ENCODE data around the gene USP20. TPM values are rescaled to one million over a fixed set of nuclear protein-coding genes. Genes with fewer than 3 reads are reported as not detected.

USP20 gene
- total RNA-seq, 1 donor from 2014 or later, result 7.5 TPM

- DNase-seq (ENCODE audit: low read depth, low spot score), result no peak
These were observed 18.4 kb downstream of the USP20 start for GRCh38 chr9:129853614-129854013.

DNA sequence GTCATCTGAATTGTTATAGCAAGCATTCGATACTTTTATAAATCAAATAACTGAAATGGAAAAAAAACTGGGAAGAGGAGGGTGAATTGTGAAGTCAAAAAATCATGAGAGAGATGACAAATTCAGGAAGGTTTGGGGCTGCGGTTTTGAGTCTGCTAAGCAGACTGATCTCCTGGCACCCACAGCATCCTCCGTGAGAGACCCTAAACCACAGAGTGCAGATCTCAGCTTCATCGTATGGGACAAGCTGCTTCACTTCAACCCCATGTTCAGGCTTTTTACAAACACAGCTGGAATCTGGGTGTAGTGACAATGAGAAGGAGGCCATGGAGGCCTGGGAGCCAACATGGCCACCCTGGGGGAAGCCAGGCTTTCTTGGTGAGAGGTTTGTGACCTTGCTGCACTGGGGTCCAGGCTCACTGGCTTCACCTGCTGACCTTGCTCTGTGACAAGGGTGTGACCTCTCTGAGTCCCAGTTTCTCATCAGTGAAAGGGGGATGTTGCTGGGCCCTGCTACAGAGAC, 19.4 kb downstream of the USP20 start:
- DNase-seq (ENCODE audit: low read depth, low spot score), result no peak

GRCh38 chr9:129857207-129857606, 21.9 kb downstream of the USP20 start:
- DNase-seq (ENCODE audit: low read depth, low spot score), result no peak

DNA sequence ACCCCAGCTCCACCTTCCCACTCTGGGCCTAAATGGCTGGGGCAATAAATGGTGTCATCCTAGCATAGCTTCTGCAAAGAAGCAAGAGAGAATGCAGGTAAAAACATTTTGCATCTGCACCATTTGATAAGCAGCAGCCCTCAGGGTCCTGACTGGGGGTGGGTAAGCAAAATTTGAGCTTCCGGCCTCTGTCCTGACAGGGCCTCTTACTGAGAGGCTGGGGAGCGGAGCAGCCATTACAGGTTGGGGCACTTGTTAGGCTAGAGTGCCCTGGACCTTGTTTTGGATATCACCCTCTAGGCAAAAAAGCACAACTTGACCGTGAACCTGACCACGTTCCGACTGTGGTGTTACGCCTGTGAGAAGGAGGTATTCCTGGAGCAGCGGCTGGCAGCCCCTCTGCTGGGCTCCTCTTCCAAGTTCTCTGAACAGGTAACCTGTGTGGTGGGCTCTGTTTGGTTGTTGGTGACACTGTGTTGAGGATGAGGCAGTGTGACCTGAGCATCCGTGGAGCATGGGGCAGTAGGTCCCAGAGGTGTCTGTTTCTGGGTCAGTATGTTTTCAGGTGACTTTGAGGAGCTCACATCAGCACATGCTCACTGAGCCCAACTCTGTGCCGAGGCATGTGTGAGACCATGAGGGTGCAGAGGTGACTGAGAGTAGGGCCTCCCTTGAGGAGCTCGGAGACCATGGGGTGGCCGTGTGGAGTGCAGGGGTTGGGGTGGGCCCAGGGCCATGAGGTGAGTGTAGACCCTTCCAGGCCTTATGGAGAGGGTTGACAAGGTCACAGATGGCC, 23.1 kb downstream of the USP20 start:
- DNase-seq (ENCODE audit: low read depth, low spot score), result no peak

- no peak for DNase-seq (ENCODE audit: low read depth, low spot score)
These were observed 25.6 kb downstream of the USP20 start for GRCh38 chr9:129860653-129861446.

- DNase-seq (ENCODE audit: low read depth, low spot score), result no peak
These were observed 26.2 kb downstream of the USP20 start for GRCh38 chr9:129861447-129861827.

DNA sequence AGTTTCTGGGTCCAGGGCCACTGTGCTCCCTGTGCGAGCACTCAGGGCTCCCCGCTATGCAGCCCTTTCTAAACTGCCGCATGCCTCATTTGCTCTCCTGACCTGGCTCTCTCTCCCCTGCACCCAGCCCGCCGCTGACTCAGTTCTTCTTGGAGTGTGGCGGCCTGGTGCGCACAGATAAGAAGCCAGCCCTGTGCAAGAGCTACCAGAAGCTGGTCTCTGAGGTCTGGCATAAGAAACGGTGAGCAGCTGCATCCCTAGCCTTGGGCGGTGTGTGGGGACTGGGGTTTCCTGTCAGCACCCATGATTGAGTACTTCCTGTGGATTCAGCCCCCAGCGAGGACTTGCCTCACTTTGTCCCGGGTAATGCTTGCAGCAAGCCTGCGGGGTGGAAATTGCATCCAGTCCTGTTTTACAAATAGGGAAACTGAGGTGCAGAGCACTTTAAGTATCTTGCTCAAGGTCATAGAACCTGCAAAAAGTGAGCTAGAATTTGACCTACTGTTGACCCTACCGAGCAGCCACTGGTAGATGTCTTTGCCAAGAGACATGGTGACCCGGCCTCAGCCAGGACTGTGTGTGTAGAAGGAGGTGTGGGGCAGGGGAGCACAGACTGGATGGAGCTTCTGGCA, 27.9 kb downstream of the USP20 start:
- DNase-seq (ENCODE audit: low read depth, low spot score), result peak; percentile 96

DNA sequence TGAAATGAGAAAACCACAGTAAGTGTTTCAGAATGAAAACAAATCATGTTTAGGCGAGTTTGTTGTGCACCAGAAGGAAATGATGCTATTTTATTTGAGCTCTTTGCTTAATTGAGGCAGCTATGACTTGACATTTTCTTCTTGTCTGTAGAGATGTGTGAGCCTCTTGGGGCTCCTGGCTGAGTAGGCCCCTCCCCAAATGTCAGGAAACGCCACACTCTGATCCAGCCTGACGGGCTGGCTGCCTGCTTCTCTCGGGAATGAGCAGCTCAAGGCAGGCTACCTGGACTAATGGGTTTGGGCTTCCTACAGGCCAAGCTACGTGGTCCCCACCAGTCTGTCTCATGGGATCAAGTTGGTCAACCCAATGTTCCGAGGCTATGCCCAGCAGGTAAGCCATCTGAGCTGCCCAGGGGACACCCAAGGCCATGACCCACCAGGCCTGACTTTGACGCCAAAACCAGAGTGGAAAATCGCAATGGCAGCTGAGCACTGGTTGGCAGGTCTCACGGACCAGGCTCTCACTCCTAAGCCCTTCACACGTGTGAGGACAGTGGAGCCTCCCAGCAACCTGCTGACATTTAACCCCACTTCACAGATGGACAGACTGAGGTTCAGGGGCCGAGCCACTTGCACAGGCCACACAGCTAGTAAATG, 29.9 kb downstream of the USP20 start:
- no peak for DNase-seq (ENCODE audit: low read depth, low spot score)

- DNase-seq (ENCODE audit: low read depth, low spot score), result no peak
These were observed 30.5 kb downstream of the USP20 start for GRCh38 chr9:129865668-129866320.

DNA sequence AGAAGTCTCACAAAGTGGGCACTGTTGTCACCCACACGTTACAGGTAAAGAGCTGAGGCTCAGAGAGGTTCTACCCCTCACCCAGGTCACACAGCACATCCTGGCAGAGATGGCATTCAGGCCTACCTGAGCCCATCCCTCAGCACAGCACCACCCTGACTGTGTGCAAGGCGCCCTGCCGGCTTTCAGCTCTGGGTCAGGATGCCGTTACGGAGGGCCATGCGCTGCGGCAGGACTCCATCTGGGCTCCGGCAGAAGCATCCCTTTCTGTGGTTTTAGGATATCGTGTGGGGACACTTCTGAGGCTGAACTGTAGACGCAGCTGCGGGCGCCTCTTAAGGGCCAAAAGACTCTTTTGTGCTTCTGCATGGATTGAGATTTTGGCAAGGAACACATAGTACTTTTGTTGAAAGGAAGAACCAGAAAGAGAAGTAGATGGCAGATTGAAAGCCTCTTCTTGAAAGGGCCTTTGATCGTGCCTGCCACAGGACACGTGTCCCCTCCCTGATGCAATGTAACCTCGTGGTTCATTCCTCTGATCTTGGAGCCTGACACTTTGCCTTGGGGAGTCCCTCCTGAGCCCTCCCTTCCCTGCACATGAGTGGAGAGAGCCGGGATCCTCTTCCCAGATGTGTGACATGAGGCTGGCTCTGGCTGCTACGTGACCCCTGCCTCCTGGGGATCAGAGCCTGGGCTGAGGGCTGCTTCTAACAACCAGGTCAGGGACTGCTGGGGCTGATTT, 31.3 kb downstream of the USP20 start:
- DNase-seq (ENCODE audit: low read depth, low spot score), result no peak

DNA sequence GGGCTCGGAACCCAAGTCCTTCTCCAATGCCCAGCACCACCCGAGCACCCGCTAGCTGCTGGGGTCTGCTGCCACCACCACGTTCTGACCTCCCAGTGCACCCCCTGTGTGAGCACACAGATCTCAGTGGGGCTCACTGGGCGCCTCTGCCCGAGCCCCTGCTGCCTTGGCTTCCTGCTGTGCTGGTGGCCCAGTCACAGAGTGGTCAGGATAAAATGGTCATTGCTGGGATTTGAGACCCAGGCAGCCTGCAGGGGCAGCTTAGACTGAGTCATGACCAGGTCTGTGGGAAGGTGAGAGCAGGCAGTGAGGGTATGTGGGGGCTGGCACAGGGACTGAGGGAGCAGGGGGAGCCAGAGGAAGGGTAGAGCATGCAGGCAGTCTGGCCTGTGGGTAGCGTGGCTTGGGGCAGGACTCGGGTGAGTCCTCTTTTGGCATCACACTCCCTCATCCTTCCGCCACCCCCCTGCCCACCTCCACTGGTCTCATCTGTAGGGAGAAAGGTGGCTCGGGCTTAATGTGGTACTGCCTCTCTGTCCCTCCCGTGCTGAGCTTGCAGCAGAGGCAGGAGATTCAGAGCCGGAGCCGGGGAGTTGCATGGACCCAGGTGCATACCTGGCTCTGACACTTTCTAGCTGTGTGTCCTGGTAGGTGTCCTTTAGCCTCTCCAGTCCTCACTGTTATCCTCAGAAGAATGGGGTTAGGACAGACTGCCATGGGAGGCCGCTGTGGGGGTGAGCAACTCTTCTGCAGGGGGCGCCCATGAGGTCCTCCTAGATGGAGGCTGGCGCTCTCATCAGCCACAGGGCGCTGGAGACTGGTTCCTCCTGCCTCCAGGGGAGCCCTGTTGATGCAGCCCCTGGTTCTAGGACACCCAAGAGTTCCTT, 32.1 kb downstream of the USP20 start:
- DNase-seq (ENCODE audit: low read depth, low spot score), result no peak

GRCh38 chr9:129868023-129868871, 33.0 kb downstream of the USP20 start:
- no peak for DNase-seq (ENCODE audit: low read depth, low spot score)

DNA sequence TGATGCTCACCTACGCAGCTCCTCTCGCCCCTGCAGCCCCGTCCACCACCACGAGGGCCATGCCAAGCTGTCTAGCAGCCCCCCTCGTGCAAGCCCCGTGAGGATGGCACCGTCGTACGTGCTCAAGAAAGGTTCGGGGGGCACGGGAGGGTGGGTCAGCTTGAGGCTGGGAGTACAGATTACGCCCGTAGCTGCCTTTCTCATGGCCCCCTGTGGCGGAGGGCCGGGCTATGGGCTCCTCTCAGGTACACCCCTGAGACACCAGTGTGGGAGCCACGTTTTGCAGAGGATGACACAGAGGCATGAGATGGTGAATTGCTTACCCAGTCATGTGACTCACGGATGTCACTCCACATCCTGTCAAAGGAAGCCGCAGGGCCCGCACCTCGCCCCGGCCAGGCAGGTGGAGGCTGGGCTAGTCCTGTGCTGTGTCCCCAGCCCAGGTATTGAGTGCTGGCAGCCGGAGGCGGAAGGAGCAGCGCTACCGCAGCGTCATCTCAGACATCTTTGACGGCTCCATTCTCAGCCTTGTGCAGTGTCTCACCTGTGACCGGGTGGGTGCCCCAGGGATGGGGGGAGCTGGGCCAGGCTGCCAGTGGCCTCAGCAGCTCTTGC, 33.7 kb downstream of the USP20 start:
- no peak for DNase-seq (ENCODE audit: low read depth, low spot score)

DNA sequence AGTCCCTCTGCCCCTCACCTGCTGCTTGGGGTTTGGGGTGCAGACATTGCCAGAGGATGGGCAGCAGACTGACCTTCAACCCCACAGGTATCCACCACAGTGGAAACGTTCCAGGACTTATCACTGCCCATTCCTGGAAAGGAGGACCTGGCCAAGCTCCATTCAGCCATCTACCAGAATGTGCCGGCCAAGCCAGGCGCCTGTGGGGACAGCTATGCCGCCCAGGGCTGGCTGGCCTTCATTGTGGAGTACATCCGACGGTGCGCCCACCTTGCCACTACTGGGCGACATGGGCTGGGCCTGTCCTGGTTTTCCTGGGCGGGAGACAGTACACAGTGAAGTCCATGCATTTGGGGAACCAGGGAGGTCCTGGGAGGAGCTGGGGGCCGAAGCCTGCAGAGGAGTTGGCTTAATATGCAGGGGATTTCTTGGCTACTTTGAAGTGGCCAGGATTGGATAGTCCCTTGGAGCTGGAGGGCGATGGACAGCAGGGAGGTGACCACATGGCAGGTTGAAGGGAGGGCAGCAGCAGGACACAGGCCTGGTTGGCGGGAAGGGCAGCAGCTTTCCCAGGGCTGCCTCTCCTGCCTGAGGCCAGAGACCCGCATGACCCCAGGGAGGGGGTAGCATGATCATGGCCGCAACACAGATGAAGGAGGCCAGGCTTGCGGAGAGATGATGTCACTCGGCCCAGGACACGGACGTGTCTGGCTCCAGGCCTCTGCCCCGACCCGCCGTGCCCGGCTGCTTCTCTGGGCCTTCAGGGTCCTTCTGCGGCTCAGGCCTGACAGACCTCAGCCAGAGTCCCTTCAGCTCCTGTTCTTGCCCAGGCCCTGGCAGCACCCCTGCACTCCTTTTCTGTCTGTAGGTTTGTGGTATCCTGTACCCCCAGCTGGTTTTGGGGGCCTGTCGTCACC, 34.6 kb downstream of the USP20 start:
- no peak for DNase-seq (ENCODE audit: low read depth, low spot score)

DNA sequence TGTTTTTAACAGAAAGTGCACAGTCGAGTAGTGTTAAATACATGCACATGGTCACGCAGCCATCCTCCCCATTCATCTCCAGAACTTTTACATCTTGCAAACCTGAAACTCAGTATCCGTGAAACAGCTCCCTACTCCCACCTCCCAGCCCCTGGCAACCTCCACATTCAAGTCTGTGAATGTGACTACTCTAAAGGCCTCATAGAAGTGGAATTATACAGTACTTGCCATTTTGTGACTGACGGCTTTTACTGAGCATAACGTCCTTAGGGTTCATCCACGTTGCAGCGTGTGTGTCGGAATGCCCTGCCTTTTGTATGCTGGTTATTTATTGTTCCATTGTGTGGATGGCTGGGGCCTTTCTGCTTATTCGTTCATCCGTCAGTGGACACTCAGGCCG, 35.8 kb downstream of the USP20 start:
- no peak for DNase-seq (ENCODE audit: low read depth, low spot score)

DNA sequence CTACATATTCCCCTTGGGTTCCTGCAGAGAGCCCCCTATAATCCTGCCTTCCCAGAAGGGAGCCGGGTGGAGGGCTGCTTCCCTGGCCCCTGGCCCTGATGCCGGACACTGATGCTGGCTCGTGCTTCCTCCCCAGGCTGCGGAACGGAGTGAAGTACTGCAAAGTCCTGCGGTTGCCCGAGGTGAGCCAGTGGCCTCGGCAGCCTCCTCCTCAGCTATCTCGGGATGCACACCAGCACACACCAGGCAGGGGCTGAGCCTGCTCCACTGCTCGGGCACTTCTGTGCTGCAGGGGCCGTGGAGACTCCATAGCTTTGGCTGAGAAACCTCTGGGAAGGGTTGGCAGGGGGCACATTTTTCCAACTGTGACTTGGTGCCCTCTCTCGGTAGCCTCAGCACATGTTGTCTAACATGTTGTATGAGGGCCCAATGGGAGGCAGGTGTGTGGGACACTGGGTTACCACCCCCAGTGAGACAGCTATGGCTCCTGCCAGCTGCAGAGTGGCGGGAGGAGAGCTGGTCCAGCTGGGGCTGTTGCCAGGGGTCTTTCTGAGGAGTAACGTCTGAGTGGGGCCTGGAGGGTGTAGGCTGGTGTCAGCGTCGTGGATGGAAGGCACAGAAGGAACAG, 38.4 kb downstream of the USP20 start:
- no peak for DNase-seq (ENCODE audit: low read depth, low spot score)
